ENCODE measurements around the gene EFL1.

EFL1 gene

GRCh38 chr15:82114660-82115059 is 147.9 kb downstream of the EFL1 start:
- DNase-seq = no peak

- DNase-seq = peak; percentile 66
Observed at GRCh38 chr15:82113106-82113715, 149.3 kb downstream of the EFL1 start.

GRCh38 chr15:82111918-82112317 is 150.6 kb downstream of the EFL1 start:
- DNase-seq = no peak

- DNase-seq = no peak
Observed at GRCh38 chr15:82110144-82110543, 152.4 kb downstream of the EFL1 start.

- DNase-seq = peak; percentile 89
Observed at GRCh38 chr15:82108489-82109078, 153.9 kb downstream of the EFL1 start.

- peak; percentile 60 for DNase-seq
Observed at GRCh38 chr15:82106679-82107078, 155.9 kb downstream of the EFL1 start.

- DNase-seq = peak; percentile 68
Observed at GRCh38 chr15:82105451-82106215, 156.9 kb downstream of the EFL1 start.

- DNase-seq = no peak
Observed at GRCh38 chr15:82103468-82103867, 159.1 kb downstream of the EFL1 start.

GRCh38 chr15:82100111-82100929 is 162.2 kb downstream of the EFL1 start:
- DNase-seq = no peak

- DNase-seq = no peak
Observed at GRCh38 chr15:82098674-82099073, 163.9 kb downstream of the EFL1 start.

- no peak for DNase-seq
Observed at GRCh38 chr15:82095803-82096202, 166.7 kb downstream of the EFL1 start.

- peak; percentile 82 for DNase-seq
Observed at GRCh38 chr15:82093774-82094211, 168.7 kb downstream of the EFL1 start.

- no peak for DNase-seq
Observed at GRCh38 chr15:82093325-82093724, 169.2 kb downstream of the EFL1 start.

GRCh38 chr15:82091636-82092140 is 170.8 kb downstream of the EFL1 start:
- DNase-seq = no peak

- no peak for DNase-seq
Observed at GRCh38 chr15:82086243-82086995, 176.1 kb downstream of the EFL1 start.

GRCh38 chr15:82081914-82082762 is 180.4 kb downstream of the EFL1 start:
- DNase-seq = peak; percentile 84

GRCh38 chr15:82080774-82081173 is 181.8 kb downstream of the EFL1 start:
- no peak for DNase-seq

Measured in islet precursor cell (in vitro differentiated cells).